Measurements from ENCODE around the gene ZNF814.

The ZNF814 gene

DNA sequence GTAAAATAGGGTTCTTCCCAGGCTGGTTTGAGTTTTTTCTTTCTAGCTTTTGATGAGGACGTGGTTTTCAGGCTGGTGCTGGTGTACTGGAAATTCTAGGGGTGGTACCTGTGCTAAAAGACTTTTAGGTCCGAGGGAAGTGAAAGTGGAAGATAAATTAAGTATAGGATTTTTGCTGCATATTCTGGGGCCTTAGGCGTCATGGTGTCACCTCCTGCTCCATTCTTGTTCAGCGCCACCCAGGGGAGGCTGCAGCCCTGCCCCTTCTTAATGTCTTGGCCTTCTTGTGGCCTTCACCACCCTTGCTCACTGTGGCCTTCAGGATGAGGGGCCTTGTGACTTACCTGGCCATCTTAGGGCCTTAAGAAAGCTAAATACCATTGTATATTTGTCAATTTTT, 86.6 kb downstream of the ZNF814 start:
- no peaks in the 10 kb centered on the region for H3K27me3 Mint-ChIP-seq (ENCODE audit: low read depth)
- no peak overlapping the region for H3K27ac Mint-ChIP-seq
- H3K9me3 Mint-ChIP-seq = peaks cover 4% of the 10 kb centered on the region
- DNase-seq (ENCODE audit: low spot score) = no peak
- H3K36me3 Mint-ChIP-seq (ENCODE audit: low read depth) = peaks cover 37% of the 10 kb centered on the region
- peaks cover 13% of the 10 kb centered on the region for H3K4me1 Mint-ChIP-seq (ENCODE audit: low read depth)
- no peak overlapping the region for H3K4me3 Mint-ChIP-seq

DNA sequence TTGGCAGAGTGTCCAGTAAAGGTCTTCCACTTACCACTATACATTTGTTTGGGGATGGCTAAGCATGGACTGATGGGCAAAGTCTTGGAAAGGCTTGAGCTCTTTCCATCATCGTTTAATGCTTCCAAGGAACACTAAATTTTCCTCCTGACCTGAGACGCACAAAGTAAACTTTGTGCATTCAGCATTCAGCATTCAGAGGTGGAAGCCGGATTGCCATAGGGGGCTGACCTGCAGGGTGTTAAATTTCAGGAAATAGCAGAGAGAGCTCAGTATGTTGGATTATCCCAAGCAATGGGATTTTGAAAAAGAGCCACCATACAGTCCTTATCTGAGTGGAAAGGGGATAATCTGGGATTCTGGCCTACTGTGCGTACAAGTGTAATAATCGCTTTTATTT, 88.1 kb downstream of the ZNF814 start:
- Mint-ChIP-seq H3K27me3 (ENCODE audit: low read depth) (no peaks in the 10 kb centered on the region), H3K27ac (no peak overlapping the region), H3K36me3 (ENCODE audit: low read depth) (peaks cover 44% of the 10 kb centered on the region), H3K4me1 (ENCODE audit: low read depth) (peaks cover 13% of the 10 kb centered on the region), H3K9me3 (peaks cover 4% of the 10 kb centered on the region), H3K4me3 (no peak overlapping the region)
- no peak for DNase-seq (ENCODE audit: low spot score)

Measured in T-helper 2 cell treated with Interferon-gamma antibody and Interleukin-4, amounts not matched to agents 5 μg/mL and 100 μg/mL, for 36 hours (primary cell).